ENCODE data around the gene SCD5. TPM values are rescaled to one million over a fixed set of nuclear protein-coding genes. Genes with fewer than 3 reads are reported as not detected.

Gene SCD5
- total and polyA plus RNA-seq, 9 of the 15 experiments (the other 6 are each of a cell fraction or from before 2014, with no cell fraction given), result 0.01 to 0.20 (median 0.03) TPM; not detected in 5

GRCh38 chr4:82587826-82588540 is 210.6 kb downstream of the SCD5 start:
- WGBS (ENCODE audit: insufficient coverage, low coverage, missing lambda C conversion rate), result 3% methylated on average over 8 of the region's 8 CpGs
- Histone ChIP-seq H3K27me3 (ENCODE audit: control insufficient read depth in 2 of 2, insufficient read depth in 2 of 2, low read length in 2 of 2) (peaks cover 3 to 19% of the 10 kb centered on the region in 2 experiments; a peak in 2 of 5 replicates), H3K4me1 (replicated peaks in 1 of 2; ENCODE audit: control insufficient read depth in 2 of 2, insufficient read depth in 2 of 2, low read length in 2 of 2) (no peaks in the 10 kb centered on the region), H3K4me2 (ENCODE audit: insufficient read depth, low read length) (no peak overlapping the region), H3K9ac (ENCODE audit: insufficient read depth in 1 of 2, low read depth in 2 of 2, low read length in 2 of 2) (no peak overlapping the region), H3K36me3 (ENCODE audit: control insufficient read depth, insufficient read depth, low read length) (no peaks in the 10 kb centered on the region), H3K79me2 (ENCODE audit: control insufficient read depth, insufficient read depth, low read length) (no peaks in the 10 kb centered on the region), H3K9me1 (ENCODE audit: control insufficient read depth, insufficient read depth, low read length) (no peaks in the 10 kb centered on the region), H2AFZ (ENCODE audit: low read depth, low read length) (no peak overlapping the region), H4K20me1 (replicated peaks; ENCODE audit: control insufficient read depth, insufficient read depth, low read length) (no peaks in the 10 kb centered on the region), H3K9me3 (replicated peaks; ENCODE audit: control insufficient read depth, insufficient read depth, low read depth, low read length) (no peaks in the 10 kb centered on the region), H3K27ac (ENCODE audit: extremely low read depth, low read depth, low read length) (no peak overlapping the region), H3K4me3 (no peak overlapping the region)
- POLR2A ChIA-PET, result no interaction called here
- DNase-seq (ENCODE audit: extremely low read depth in 1 of 4, low spot score in 3 of 4), result no peak
- BruUV-seq (replicated peaks), result no TSS peak
- no peak for ATAC-seq
- in situ Hi-C loops (cut with MboI) (no loop called here), intact Hi-C loops (cut with micrococcal nuclease) (no loop called here)
- CTCF ChIA-PET (ENCODE audit: low intra/inter-chr PET ratio), result no interaction called here
- no peak for FAIRE-seq
- TF ChIP-seq NFXL1 (CRISPR knock-in tag; IDR thresholded peaks at IDR 0.05) (no peak), ZNF232 (CRISPR knock-in tag; IDR thresholded peaks at IDR 0.05) (no peak), DDX20 (tag; IDR thresholded peaks at IDR 0.05; ENCODE audit: low read depth) (no peak), ZBTB11 (CRISPR knock-in tag; IDR thresholded peaks at IDR 0.05) (no peak), ZFP91 (CRISPR knock-in tag; IDR thresholded peaks at IDR 0.05) (no peak), CCNT2 (IDR thresholded peaks at IDR 0.05; ENCODE audit: borderline replicate concordance, extremely low read depth, insufficient read length, low read depth, low read length) (no peak), MCM2 (IDR thresholded peaks at IDR 0.05; ENCODE audit: low read depth) (no peak), CREB3L1 (IDR thresholded peaks at IDR 0.05; ENCODE audit: borderline replicate concordance, low read depth) (no peak), ZNF431 (CRISPR knock-in tag; IDR thresholded peaks at IDR 0.05) (no peak), L3MBTL2 (IDR thresholded peaks at IDR 0.05) (no peak)
